HEK293 (cell line): ENCODE measurements around the gene PAK6.

Experiments
- CTCF ChIA-PET: fragments of 350-600 bp; formaldehyde crosslinking; extraction: SDS; loops from one replicate; lab custom pipeline; 2021; ENCODE audit warnings: antibody characterized with exemption; lab: Yijun Ruan, JAX
- POLR2A ChIA-PET: fragments of 300-600 bp; formaldehyde crosslinking; extraction: SDS; loops from one replicate; lab custom pipeline; 2020; ENCODE audit warnings: antibody characterized with exemption, inconsistent platforms; lab: Yijun Ruan, JAX
- H3K27ac ChIP-seq: fragments of 200-500 bp; sonication (Bioruptor generic); 2 replicates; pipeline ENCODE4 v1.5.1; 2014; ENCODE audit warnings: low read depth, low read length, control low read depth, inconsistent platforms; ENCODE audit errors: extremely low read depth
- H3K36me3 ChIP-seq, 2 experiments: fragments of 200-500 bp in 1 of 2; sonication (Bioruptor generic) in 1 of 2; 1 replicate in 1 of 2; 2 replicates in 1 of 2; pipeline ENCODE4 v1.5.1; 2014 to 2017; ENCODE audit warnings: inconsistent platforms in 2 of 2, low read length in 2 of 2; ENCODE audit not compliant: control insufficient read depth in 2 of 2, insufficient read depth in 1 of 2
- H3K4me1 ChIP-seq: fragments of 200-500 bp; sonication (Bioruptor generic); 2 replicates; pipeline ENCODE4 v1.5.1; 2014; ENCODE audit warnings: mild to moderate bottlenecking, low read length, inconsistent platforms; ENCODE audit not compliant: control insufficient read depth, insufficient read depth
- H3K4me3 ChIP-seq: 2 replicates; pipeline ENCODE4 v1.5.1; 2011; ENCODE audit warnings: low read depth, mild to moderate bottlenecking, control low read depth, low read length, moderate library complexity
- H3K9me3 ChIP-seq: fragments of 200-500 bp; sonication (Bioruptor generic); 2 replicates; pipeline ENCODE4 v1.5.1; 2014; ENCODE audit warnings: low read depth, low read length, inconsistent platforms; ENCODE audit not compliant: control insufficient read depth, insufficient read depth
- EGR2 ChIP-seq: fragments of 450-650 bp; formaldehyde crosslinking; IDR thresholded peaks from 2 replicates; pipeline ENCODE4 v1.5.1; 2016; ENCODE audit warnings: low read depth, missing biosample characterization, missing genetic modification characterization
- GFI1B ChIP-seq: fragments of 450-650 bp; formaldehyde crosslinking; IDR thresholded peaks from 2 replicates; pipeline ENCODE4 v1.5.1; 2016; ENCODE audit warnings: missing biosample characterization, missing genetic modification characterization
- GLI4 ChIP-seq: fragments of 450-650 bp; formaldehyde crosslinking; IDR thresholded peaks from 2 replicates; pipeline ENCODE4 v1.5.1; 2016; ENCODE audit warnings: missing biosample characterization, missing genetic modification characterization
- IKZF3 ChIP-seq: fragments of 450-650 bp; IDR thresholded peaks from 2 replicates; pipeline ENCODE4 v1.5.0; 2018; ENCODE audit warnings: missing biosample characterization, mild to moderate bottlenecking, missing genetic modification characterization, moderate library complexity
- ZFHX2 ChIP-seq: fragments of 450-650 bp; formaldehyde crosslinking; conservative IDR thresholded peaks from 2 replicates; pipeline ENCODE4 v1.5.1; 2016; ENCODE audit warnings: missing biosample characterization, missing genetic modification characterization
- ZNF169 ChIP-seq: fragments of 450-650 bp; formaldehyde crosslinking; IDR thresholded peaks from 2 replicates; pipeline ENCODE4 v1.5.1; 2016; ENCODE audit warnings: missing biosample characterization, missing genetic modification characterization
- ZNF2 ChIP-seq: fragments of 450-650 bp; formaldehyde crosslinking; IDR thresholded peaks from 2 replicates; pipeline ENCODE4 v1.5.1; 2016; ENCODE audit warnings: missing biosample characterization, missing genetic modification characterization
- ZNF292 ChIP-seq: fragments of 450-650 bp; formaldehyde crosslinking; IDR thresholded peaks from 2 replicates; pipeline ENCODE4 v1.5.1; 2016; ENCODE audit warnings: low read depth, missing biosample characterization, missing genetic modification characterization, borderline replicate concordance
- ZNF302 ChIP-seq: fragments of 450-650 bp; formaldehyde crosslinking; IDR thresholded peaks from 2 replicates; pipeline ENCODE4 v1.5.1; 2016; ENCODE audit warnings: missing biosample characterization, missing genetic modification characterization, low read depth
- ZNF311 ChIP-seq: fragments of 450-650 bp; formaldehyde crosslinking; IDR thresholded peaks from 2 replicates; pipeline ENCODE4 v1.5.1; 2017; ENCODE audit warnings: missing biosample characterization, missing genetic modification characterization, borderline replicate concordance
- ZNF324 ChIP-seq: fragments of 450-650 bp; formaldehyde crosslinking; IDR thresholded peaks from 2 replicates; pipeline ENCODE4 v1.5.1; 2016; ENCODE audit warnings: missing biosample characterization, missing genetic modification characterization
- ZNF341 ChIP-seq: fragments of 450-650 bp; formaldehyde crosslinking; IDR thresholded peaks from 2 replicates; pipeline ENCODE4; 2016; ENCODE audit warnings: low read depth, missing biosample characterization, missing genetic modification characterization
- ZNF37A ChIP-seq: fragments of 450-650 bp; IDR thresholded peaks from 2 replicates; pipeline ENCODE4 v1.5.1; 2018; ENCODE audit warnings: missing biosample characterization, missing genetic modification characterization
- ZNF529 ChIP-seq: fragments of 450-650 bp; formaldehyde crosslinking; IDR thresholded peaks from 2 replicates; pipeline ENCODE4 v1.5.1; 2017; ENCODE audit warnings: missing genetic modification characterization, missing biosample characterization; ENCODE audit not compliant: insufficient replicate concordance
- ZNF555 ChIP-seq: fragments of 450-650 bp; formaldehyde crosslinking; conservative IDR thresholded peaks from 2 replicates; pipeline ENCODE4 v1.5.1; 2017; ENCODE audit warnings: missing biosample characterization, mild to moderate bottlenecking, missing genetic modification characterization, inconsistent platforms
- ZNF610 ChIP-seq: fragments of 450-650 bp; formaldehyde crosslinking; IDR thresholded peaks from 2 replicates; pipeline ENCODE4 v1.5.1; 2016; ENCODE audit warnings: missing biosample characterization, missing genetic modification characterization, borderline replicate concordance
- ZNF654 ChIP-seq: fragments of 450-650 bp; formaldehyde crosslinking; IDR thresholded peaks from 2 replicates; pipeline ENCODE4 v1.5.1; 2016; ENCODE audit warnings: low read depth, missing biosample characterization, missing genetic modification characterization
- TF ChIP-seq, protein P1 (sequence below): fragments of 450-650 bp; formaldehyde crosslinking; IDR thresholded peaks from 2 replicates; pipeline ENCODE4 v1.5.1; 2016; ENCODE audit warnings: missing biosample characterization, missing genetic modification characterization
- TF ChIP-seq, protein P2 (sequence below): IDR thresholded peaks from 2 replicates; pipeline ENCODE4 v1.6.1; 2011; ENCODE audit warnings: mild to moderate bottlenecking, low read depth, low read length, borderline replicate concordance
- TF ChIP-seq, protein P3 (sequence below): fragments of 450-650 bp; formaldehyde crosslinking; IDR thresholded peaks from 2 replicates; pipeline ENCODE4 v1.5.1; 2016; ENCODE audit warnings: missing biosample characterization, missing genetic modification characterization
- TF ChIP-seq, protein P4 (sequence below): fragments of 450-650 bp; formaldehyde crosslinking; IDR thresholded peaks from 2 replicates; pipeline ENCODE4 v1.5.1; 2016; ENCODE audit warnings: missing biosample characterization, missing genetic modification characterization
- TF ChIP-seq, protein P5 (sequence below): fragments of 450-650 bp; formaldehyde crosslinking; IDR thresholded peaks from 2 replicates; pipeline ENCODE4 v1.5.0; 2017; ENCODE audit warnings: missing biosample characterization, missing genetic modification characterization, borderline replicate concordance

PAK6 gene

DNA sequence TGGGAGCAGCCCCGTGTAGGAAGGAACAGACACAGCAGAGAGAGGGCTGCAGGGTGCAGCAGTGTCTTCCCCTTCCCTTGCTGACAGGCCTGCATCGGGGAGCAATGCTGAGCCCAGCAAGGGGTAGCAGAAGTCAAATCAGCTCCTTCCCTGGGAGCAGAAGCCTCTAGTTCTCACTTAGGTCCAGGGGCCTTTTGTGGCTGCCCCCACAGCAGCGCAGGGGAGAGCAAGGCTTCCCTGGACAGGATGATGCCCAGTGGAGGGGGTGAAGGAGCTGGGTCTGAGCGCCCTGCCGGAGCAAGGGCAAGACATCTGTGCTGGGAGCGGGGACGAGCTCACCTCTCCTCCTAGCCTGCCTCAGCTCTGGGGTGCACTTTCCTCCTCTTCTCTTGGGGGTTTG lies 68.0 kb downstream of the PAK6 start:
- ChIA-PET CTCF (interaction anchor here (0.8 to 16.0 kb wide), 8 partner anchors 13 to 68 kb away, joined by 3 to 248 read pairs (median 5); no protein-coding TSS in a partner anchor), POLR2A (no interaction called here)
- Histone ChIP-seq H3K4me1 (no peaks in the 10 kb centered on the region), H3K36me3 (no peaks in the 10 kb centered on the region), H3K27ac (no peak overlapping the region), H3K4me3 (no peak overlapping the region)
- TF ChIP-seq GLI4 (tag by site-specific recombination) (no peak), ZNF37A (tag by site-specific recombination) (no peak)
- TF ChIP-seq, protein P1, sequence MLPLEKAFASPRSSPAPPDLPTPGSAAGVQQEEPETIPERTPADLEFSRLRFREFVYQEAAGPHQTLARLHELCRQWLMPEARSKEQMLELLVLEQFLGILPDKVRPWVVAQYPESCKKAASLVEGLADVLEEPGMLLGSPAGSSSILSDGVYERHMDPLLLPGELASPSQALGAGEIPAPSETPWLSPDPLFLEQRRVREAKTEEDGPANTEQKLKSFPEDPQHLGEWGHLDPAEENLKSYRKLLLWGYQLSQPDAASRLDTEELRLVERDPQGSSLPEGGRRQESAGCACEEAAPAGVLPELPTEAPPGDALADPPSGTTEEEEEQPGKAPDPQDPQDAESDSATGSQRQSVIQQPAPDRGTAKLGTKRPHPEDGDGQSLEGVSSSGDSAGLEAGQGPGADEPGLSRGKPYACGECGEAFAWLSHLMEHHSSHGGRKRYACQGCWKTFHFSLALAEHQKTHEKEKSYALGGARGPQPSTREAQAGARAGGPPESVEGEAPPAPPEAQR: no peak
- TF ChIP-seq, protein P2, sequence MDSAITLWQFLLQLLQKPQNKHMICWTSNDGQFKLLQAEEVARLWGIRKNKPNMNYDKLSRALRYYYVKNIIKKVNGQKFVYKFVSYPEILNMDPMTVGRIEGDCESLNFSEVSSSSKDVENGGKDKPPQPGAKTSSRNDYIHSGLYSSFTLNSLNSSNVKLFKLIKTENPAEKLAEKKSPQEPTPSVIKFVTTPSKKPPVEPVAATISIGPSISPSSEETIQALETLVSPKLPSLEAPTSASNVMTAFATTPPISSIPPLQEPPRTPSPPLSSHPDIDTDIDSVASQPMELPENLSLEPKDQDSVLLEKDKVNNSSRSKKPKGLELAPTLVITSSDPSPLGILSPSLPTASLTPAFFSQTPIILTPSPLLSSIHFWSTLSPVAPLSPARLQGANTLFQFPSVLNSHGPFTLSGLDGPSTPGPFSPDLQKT: no peak
- TF ChIP-seq, all 188 proteins: peak for 0
- no peaks in the 10 kb centered on the region for H3K9me3 ChIP-seq

DNA sequence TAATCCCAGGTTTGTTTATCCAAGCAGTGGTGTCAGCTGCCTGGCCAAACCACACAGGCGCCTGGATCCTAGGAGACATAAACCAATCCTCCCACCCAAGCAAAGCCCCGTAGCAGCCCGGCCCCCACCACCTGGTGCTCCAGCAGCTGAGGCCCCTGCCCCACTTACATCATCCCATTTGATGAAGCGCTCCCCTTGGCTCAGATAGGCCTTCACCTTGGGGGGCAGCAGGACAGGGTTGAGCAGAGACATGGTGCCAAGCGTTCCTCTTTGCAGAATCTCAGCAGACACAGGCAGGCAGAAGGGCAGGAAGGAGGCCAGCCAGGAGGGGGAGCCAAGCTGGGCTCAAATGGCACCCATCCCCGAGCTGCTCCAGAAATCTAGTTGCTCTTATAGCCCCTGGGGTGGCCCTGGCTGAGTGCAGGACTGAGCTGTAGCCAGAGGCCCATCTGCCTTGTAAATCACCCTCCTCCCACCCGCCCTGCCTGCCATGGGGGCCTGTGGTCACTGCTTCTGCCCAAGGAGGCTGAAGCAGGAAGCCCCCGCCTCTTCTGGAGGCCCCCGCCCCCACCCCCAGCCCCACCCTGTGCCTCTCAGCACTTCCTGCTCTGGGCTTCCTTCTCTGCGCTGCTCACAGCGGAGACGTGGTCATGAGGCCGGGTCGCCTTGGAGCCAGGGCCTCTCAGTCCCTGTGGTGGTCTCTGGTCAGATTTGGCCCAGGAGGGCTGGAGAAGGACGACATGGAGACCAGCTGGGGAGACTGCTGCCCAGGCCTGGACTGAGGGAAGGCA lies 68.8 kb downstream of the PAK6 start, which contains the start of gene PLCB2:
Gene PLCB2, minus strand, starts transcription at position 515 of the 791 bp plus-strand sequence. Its CDS starts 263 bp downstream, at position 252.
- H3K36me3 ChIP-seq: no peaks in the 10 kb centered on the region
- H3K27ac ChIP-seq: no peak within 1 kb of the TSS; the same call in 1 of the 2 replicates
- CTCF ChIA-PET: interaction anchor here (0.6 to 16.0 kb wide), 12 partner anchors 12 to 90 kb away, joined by 3 to 248 read pairs (median 4); no protein-coding TSS in a partner anchor
- POLR2A ChIA-PET: no interaction called here
- H3K4me3 ChIP-seq: no peak within 1 kb of the TSS
- no peaks in the 10 kb centered on the region for H3K4me1 ChIP-seq
- H3K9me3 ChIP-seq: no peaks in the 10 kb centered on the region
- TF ChIP-seq ZNF311 (no peak), ZNF654 (tag by site-specific recombination) (no peak), EGR2 (no peak), ZNF292 (tag by site-specific recombination) (no peak), ZNF555 (tag by site-specific recombination) (no peak), GFI1B (tag by site-specific recombination) (no peak), ZNF169 (tag by site-specific recombination) (no peak), ZNF324 (tag by site-specific recombination) (no peak), ZNF610 (no peak), ZFHX2 (tag by site-specific recombination) (0 out of 2 replicates have a peak, but pooled peaks have one; percentile 9), ZNF2 (tag by site-specific recombination) (no peak), ZNF302 (no peak), ZNF529 (tag by site-specific recombination) (no peak), IKZF3 (tag by site-specific recombination) (no peak), ZNF341 (tag by site-specific recombination) (no peak)
- TF ChIP-seq, protein P1: no peak
- TF ChIP-seq, protein P3, sequence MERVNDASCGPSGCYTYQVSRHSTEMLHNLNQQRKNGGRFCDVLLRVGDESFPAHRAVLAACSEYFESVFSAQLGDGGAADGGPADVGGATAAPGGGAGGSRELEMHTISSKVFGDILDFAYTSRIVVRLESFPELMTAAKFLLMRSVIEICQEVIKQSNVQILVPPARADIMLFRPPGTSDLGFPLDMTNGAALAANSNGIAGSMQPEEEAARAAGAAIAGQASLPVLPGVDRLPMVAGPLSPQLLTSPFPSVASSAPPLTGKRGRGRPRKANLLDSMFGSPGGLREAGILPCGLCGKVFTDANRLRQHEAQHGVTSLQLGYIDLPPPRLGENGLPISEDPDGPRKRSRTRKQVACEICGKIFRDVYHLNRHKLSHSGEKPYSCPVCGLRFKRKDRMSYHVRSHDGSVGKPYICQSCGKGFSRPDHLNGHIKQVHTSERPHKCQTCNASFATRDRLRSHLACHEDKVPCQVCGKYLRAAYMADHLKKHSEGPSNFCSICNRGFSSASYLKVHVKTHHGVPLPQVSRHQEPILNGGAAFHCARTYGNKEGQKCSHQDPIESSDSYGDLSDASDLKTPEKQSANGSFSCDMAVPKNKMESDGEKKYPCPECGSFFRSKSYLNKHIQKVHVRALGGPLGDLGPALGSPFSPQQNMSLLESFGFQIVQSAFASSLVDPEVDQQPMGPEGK (tag by site-specific recombination): peak; percentile 26; the same call in 1 of the 2 replicates
- TF ChIP-seq, protein P4, sequence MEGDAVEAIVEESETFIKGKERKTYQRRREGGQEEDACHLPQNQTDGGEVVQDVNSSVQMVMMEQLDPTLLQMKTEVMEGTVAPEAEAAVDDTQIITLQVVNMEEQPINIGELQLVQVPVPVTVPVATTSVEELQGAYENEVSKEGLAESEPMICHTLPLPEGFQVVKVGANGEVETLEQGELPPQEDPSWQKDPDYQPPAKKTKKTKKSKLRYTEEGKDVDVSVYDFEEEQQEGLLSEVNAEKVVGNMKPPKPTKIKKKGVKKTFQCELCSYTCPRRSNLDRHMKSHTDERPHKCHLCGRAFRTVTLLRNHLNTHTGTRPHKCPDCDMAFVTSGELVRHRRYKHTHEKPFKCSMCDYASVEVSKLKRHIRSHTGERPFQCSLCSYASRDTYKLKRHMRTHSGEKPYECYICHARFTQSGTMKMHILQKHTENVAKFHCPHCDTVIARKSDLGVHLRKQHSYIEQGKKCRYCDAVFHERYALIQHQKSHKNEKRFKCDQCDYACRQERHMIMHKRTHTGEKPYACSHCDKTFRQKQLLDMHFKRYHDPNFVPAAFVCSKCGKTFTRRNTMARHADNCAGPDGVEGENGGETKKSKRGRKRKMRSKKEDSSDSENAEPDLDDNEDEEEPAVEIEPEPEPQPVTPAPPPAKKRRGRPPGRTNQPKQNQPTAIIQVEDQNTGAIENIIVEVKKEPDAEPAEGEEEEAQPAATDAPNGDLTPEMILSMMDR: peak; percentile 52
- TF ChIP-seq, protein P5, sequence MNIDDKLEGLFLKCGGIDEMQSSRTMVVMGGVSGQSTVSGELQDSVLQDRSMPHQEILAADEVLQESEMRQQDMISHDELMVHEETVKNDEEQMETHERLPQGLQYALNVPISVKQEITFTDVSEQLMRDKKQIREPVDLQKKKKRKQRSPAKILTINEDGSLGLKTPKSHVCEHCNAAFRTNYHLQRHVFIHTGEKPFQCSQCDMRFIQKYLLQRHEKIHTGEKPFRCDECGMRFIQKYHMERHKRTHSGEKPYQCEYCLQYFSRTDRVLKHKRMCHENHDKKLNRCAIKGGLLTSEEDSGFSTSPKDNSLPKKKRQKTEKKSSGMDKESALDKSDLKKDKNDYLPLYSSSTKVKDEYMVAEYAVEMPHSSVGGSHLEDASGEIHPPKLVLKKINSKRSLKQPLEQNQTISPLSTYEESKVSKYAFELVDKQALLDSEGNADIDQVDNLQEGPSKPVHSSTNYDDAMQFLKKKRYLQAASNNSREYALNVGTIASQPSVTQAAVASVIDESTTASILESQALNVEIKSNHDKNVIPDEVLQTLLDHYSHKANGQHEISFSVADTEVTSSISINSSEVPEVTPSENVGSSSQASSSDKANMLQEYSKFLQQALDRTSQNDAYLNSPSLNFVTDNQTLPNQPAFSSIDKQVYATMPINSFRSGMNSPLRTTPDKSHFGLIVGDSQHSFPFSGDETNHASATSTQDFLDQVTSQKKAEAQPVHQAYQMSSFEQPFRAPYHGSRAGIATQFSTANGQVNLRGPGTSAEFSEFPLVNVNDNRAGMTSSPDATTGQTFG (tag by site-specific recombination): no peak
